Uterus (tissue), 2 donors: Measurements from ENCODE around the gene RIOX2.

Experiments used
- POLR2A ChIP-seq, 2 donors: fragments of 450-650 bp; IDR thresholded peaks; one replicate each; pipeline ENCODE4 v1.6.1; 2016; ENCODE audit warnings: antibody characterized with exemption in 2 of 2, mild to moderate bottlenecking in 1 of 2, moderate library complexity in 1 of 2
- TF ChIP-seq, protein P1 (sequence below), 4 experiments: fragments of 200-600 bp in 2 of 4; fragments of 450-650 bp in 2 of 4; sonication (generic) in 2 of 4; IDR thresholded peaks; one replicate each; pipeline ENCODE4 v1.5.1; 2016 to 2019; ENCODE audit warnings: antibody characterized with exemption in 4 of 4, mild to moderate bottlenecking in 2 of 4, moderate library complexity in 1 of 4

GRCh38 chr3:98013411-98014267 is 41.4 kb upstream of the RIOX2 start:
- TF ChIP-seq, protein P1, sequence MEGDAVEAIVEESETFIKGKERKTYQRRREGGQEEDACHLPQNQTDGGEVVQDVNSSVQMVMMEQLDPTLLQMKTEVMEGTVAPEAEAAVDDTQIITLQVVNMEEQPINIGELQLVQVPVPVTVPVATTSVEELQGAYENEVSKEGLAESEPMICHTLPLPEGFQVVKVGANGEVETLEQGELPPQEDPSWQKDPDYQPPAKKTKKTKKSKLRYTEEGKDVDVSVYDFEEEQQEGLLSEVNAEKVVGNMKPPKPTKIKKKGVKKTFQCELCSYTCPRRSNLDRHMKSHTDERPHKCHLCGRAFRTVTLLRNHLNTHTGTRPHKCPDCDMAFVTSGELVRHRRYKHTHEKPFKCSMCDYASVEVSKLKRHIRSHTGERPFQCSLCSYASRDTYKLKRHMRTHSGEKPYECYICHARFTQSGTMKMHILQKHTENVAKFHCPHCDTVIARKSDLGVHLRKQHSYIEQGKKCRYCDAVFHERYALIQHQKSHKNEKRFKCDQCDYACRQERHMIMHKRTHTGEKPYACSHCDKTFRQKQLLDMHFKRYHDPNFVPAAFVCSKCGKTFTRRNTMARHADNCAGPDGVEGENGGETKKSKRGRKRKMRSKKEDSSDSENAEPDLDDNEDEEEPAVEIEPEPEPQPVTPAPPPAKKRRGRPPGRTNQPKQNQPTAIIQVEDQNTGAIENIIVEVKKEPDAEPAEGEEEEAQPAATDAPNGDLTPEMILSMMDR (IDR thresholded peaks at IDR 0.05): no peak
- TF ChIP-seq POLR2A (IDR thresholded peaks at IDR 0.05): no peak
